Measurements from ENCODE around the gene C2CD4B. TPM values are rescaled to one million over a fixed set of nuclear protein-coding genes. Genes with fewer than 3 reads are reported as not detected.

The C2CD4B gene
- polyA plus RNA-seq = 10 to 100 TPM in 2 of 3 donors, 1 to 10 TPM in 1; 8.8 to 32.0 (median 18.2) TPM

DNA sequence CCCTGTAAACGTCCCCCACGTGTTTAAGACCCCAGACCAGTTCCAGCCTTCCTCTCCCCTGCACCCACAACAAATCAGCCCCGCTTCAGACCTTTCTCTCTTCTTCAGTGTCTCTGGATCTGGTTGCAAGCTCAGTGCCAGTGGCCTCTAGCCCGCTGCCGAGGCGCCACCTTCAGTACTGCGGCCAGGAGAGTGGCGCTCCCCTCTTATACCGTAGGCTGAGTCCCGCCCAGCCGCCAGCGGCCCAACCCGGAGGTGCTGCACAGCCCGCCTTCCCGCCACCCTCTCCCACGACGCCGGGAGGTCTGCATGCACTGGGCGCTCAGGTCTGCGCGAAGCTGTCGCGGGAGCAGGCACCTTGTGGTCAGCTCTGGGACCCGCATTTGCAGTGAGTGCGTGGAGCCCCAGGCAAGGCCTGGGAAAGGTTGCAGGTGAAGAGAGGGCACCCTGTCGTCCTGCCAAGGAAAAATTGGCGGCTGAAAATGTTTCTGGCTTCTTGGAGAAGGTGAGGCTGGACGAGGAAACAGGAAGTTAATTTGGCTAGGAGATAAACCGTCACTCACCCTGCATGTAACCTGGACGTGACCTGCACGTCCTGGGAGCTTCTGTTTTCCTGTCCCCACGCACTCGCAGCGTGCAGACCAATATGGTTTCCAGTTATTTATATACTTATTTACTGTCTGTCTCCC is at the start of gene C2CD4B:
C2CD4B (minus strand) TSS at position 182 of the 689 bp plus-strand sequence. CDS start 301 bp downstream, outside the sequence.
- H3K27ac ChIP-seq (ENCODE audit: low read depth, low read length) = no peak within 1 kb of the TSS
- WGBS, 3 donors = 11 to 14% (median 13%) methylated on average over 34 of the region's 34 CpGs

GRCh38 chr15:62212741-62213140 is 47.7 kb upstream of the C2CD4B start:
- WGBS, 3 donors = 87 to 97% (median 88%) methylated on average over 4 of the region's 4 CpGs

GRCh38 chr15:62211348-62211747 is 46.3 kb upstream of the C2CD4B start:
- WGBS, 3 donors = 35 to 85% (median 80%) methylated on average over 2 of the region's 2 CpGs
- no peak overlapping the region for H3K27ac ChIP-seq (ENCODE audit: low read depth, low read length)

More at GRCh38 chr15:62212741-62213140, 47.7 kb upstream of the C2CD4B start:
- H3K27ac ChIP-seq (ENCODE audit: low read depth, low read length) = no peak overlapping the region

- H3K27ac ChIP-seq (ENCODE audit: low read depth, low read length) = no peak overlapping the region
Observed at GRCh38 chr15:62209821-62210220, 44.7 kb upstream of the C2CD4B start.

GRCh38 chr15:62209322-62209721 is 44.2 kb upstream of the C2CD4B start:
- H3K27ac ChIP-seq (ENCODE audit: low read depth, low read length) = no peak overlapping the region
- WGBS, 3 donors = 59 to 100% (median 89%) methylated on average over 1 of the region's 1 CpG

More at GRCh38 chr15:62209821-62210220, 44.7 kb upstream of the C2CD4B start:
- 41 to 92% (median 79%) methylated on average over 5 of the region's 5 CpGs for WGBS, 3 donors

- no peak overlapping the region for H3K27ac ChIP-seq (ENCODE audit: low read depth, low read length)
- 44 to 94% (median 83%) methylated on average over 3 of the region's 3 CpGs for WGBS, 3 donors
Observed at GRCh38 chr15:62208884-62209283, 43.8 kb upstream of the C2CD4B start.

DNA sequence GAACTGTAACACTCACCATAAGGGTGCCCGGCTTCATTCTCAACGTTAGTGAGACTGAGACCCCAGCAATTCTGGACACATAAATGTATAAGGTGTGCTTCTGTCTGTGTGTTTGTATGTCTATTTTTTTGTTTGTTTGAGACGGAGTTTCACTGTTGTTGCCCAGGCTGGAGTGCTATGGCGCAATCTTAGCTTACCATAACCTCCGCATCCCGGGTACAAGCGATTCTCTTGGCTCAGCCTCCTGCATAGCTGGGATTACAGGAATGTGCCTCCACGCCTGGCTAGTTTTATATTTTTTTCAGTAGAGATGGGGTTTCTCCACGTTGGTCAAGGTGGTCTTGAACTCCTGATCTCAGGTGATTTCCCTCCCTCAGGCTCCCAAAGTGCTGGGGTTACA is 43.3 kb upstream of the C2CD4B start:
- whole genome bisulfite sequencing, 3 donors = 91 to 93% (median 92%) methylated on average over 9 of the region's 9 CpGs
- H3K27ac ChIP-seq (ENCODE audit: low read depth, low read length) = no peak overlapping the region

DNA sequence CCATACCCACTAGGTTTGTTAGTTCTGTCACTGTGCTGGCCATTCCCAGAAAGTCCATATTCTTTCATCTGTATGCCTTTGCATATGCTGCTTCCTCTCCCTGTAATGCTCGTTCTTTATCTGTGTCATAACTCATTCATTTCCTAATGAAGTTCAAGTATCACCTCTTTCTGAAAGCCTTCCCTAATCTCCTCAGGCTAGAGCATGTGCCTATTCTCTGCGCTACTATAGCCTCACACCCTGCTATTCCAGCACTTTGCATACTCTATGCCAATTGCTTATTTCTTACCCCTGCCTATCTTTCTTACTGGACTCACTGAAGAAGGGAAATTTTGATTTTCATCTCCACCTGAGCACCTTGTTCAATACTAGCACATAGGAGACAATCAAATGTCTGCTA is 25.6 kb upstream of the C2CD4B start:
- no peak overlapping the region for H3K27ac ChIP-seq (ENCODE audit: low read depth, low read length)
- WGBS, 3 donors = 74 to 85% (median 75%) methylated on average over 2 of the region's 2 CpGs

DNA sequence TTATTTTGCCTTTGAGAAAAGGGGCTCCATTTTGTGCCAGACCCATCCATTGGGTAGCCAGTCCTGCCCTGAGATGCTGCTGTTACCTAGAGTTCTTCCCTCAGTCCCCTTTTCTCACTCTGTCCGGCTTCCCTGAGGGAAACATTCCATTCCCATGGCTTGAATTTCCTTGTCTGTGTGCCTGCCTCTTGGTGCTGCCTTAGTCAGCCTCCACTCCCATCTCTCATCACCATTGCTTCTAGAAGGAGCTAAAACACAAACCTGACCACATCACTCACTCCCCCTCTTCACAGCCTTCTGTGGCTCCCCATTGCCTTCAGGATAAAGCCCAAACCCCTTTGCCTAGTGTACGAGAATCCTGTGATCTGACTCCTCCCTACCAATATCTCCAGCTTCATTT is 25.2 kb upstream of the C2CD4B start:
- H3K27ac ChIP-seq (ENCODE audit: low read depth, low read length) = no peak overlapping the region
- WGBS, 3 donors = 70 to 75% (median 72%) methylated on average over 2 of the region's 2 CpGs

DNA sequence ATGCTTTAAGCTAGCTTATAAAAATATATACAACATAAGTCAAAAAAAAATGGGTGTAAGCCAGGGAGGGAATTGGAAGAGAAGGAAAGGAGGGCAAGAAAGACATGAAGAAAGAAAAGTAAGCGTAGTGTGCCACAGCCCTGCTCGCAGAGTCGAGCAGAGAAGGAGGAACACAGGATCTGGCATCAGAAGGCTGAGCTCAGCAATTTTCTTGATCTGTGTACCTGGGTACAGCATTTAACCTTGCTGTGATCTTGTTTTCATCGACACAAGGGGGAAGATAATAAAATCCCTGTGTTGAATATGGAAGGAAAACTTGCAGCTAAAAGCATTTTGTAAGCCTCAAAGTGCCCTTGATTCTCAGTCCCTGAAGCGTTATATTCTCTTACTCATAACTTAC is 23.7 kb upstream of the C2CD4B start:
- 91 to 93% (median 91%) methylated on average over 5 of the region's 5 CpGs for WGBS, 3 donors
- H3K27ac ChIP-seq (ENCODE audit: low read depth, low read length) = no peak overlapping the region

DNA sequence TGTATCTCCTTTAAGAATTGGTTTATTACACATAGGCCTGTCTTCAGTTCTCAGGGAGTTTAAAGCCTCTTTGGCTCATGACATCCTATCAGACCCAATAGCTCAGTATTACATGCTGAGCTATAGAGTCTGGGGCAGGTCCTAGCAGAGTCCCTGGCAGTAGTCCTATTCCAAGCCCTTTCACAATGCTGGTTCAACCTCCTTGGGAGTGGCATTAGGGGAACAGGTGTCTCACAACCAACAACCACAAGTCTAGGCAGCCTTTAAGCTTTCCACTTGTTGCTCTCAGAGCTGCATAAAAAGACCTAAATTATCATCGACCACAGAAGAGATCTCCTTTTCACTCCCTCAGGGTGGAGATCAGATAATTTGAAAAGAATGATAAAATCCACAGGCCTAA is 22.8 kb upstream of the C2CD4B start:
- 74 to 84% (median 76%) methylated on average over 1 of the region's 1 CpG for WGBS, 3 donors
- H3K27ac ChIP-seq (ENCODE audit: low read depth, low read length) = no peak overlapping the region

- H3K27ac ChIP-seq (ENCODE audit: low read depth, low read length) = no peak overlapping the region
- 67 to 88% (median 73%) methylated on average over 5 of the region's 5 CpGs for WGBS, 3 donors
Observed at GRCh38 chr15:62187425-62187824, 22.3 kb upstream of the C2CD4B start.

DNA sequence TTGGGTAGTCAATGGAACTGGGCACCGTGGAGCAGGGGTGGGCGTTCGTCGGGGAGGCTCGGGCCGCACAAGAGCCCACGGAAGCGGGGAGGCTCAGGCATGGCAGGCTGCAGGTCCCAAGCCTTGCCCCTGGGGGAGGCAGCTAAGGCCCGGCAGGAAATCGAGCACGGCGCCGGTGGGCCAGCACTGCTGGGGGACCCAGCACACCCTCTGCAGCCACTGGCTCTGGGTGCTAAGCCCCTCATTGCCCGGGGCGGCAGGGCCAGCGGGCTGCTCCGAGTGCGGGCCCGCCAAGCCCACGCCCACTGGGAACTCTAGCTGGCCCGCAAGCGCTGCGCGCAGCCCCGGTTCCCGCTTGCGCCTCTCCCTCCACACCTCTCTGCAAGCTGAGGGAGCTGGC is 21.5 kb upstream of the C2CD4B start:
- 98 to 99% (median 99%) methylated on average over 27 of the region's 27 CpGs for WGBS, 3 donors

GRCh38 chr15:62183130-62183529 is 18.0 kb upstream of the C2CD4B start:
- no peak overlapping the region for H3K27ac ChIP-seq (ENCODE audit: low read depth, low read length)

More for the DNA sequence above, 21.5 kb upstream of the C2CD4B start:
- no peak overlapping the region for H3K27ac ChIP-seq (ENCODE audit: low read depth, low read length)

- WGBS, 3 donors = 61 to 88% (median 63%) methylated on average over 5 of the region's 5 CpGs
- H3K27ac ChIP-seq (ENCODE audit: low read depth, low read length) = no peak overlapping the region
Observed at GRCh38 chr15:62173215-62173614, 8.1 kb upstream of the C2CD4B start.

DNA sequence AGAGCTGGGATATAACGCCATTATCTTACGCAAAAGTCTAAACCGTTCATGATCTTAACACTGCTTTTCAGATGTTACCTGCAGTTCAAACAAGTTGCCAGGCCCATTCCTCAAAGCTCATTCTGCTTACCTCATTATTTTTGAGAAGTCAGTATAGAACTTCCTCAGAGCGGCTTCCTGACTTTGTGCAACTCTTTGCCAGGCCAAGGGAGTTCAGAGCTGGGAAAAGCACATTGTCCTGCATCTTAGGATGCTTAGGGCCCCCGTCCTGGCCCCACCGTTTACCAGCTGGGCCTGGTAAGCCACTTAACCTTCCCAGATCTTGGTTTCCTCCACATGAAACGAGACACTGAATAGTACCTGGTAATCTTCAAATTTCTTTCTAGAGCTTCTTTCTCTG is 6.8 kb upstream of the C2CD4B start:
- WGBS, 3 donors = 38 to 73% (median 38%) methylated on average over 7 of the region's 7 CpGs
- no peak overlapping the region for H3K27ac ChIP-seq (ENCODE audit: low read depth, low read length)

GRCh38 chr15:62165793-62166375 is 799 bp upstream of the C2CD4B start:
- 39 to 55% (median 45%) methylated on average over 11 of the region's 11 CpGs for WGBS, 3 donors
- no peak overlapping the region for H3K27ac ChIP-seq (ENCODE audit: low read depth, low read length)

DNA sequence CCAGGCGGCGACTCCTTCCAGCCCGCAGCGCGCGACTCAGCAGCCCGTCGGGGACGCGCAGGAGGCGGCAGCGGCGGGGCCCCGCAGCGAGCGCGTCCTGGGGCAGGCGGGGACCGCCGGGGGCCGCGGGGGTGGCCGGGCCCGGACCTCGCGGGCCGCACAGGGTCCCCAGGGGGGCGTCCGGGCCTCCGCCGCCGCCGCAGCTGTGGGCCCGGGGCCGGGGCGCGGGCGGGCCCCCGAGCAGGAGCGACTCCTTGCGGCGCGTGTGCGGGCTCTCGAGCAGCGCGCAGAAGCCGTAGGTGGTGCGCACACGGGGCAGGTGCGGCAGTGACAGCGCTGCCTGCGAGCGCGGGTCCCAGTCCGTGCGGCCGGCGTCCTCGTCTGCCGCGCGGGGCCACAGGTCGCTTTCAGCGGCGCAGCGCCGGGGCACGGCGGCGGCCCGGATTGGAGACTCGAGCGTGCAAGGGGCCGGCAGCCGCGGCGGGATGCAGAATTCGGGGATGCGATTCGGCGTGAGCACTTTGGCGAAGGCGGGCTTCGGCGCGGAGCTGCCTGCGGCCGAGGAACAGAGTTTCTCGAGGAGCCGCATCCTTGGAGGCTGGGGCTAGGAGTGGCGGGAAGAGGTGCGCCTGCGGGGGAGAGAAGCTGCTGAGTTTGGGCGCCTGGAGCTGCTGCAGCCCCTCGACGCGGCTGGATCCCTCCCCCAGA is 535 bp downstream of the C2CD4B start:
- no peak overlapping the region for H3K27ac ChIP-seq (ENCODE audit: low read depth, low read length)
- WGBS, 3 donors = 1% methylated on average over 78 to 96 of the region's 98 CpGs

DNA sequence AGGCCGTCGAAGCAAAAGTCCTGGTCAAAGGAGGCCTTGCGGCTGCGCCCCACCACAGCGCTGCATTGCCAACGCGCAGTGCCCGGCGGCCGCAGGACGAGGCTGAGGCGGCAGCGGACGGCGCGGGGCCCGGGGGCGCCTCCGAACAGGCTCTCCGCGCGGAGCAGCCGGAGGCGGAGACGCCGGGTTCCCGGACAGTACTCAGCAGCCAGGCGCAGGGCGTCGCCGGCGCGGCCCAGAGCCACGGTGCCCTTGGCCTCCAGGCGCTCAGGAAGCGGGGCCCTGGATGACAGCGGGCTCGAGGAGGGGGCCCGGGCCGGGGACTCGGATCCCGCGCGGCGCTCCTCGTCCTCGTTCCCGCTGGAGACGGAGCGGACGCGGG is 1.1 kb downstream of the C2CD4B start:
- no peak overlapping the region for H3K27ac ChIP-seq (ENCODE audit: low read depth, low read length)
- 1 to 3% (median 1%) methylated on average over 41 to 52 of the region's 52 CpGs for WGBS, 3 donors
